PFSK-1 (cell line): Measurements from ENCODE around the gene APOBEC3G.

ENCODE experiments used
- FOXP2 ChIP-seq: optimal IDR thresholded peaks from 2 replicates; pipeline ENCODE3; 2011; ENCODE audit warnings: borderline replicate concordance, control low read depth, inconsistent platforms; ENCODE audit not compliant: insufficient read depth; ENCODE audit errors: extremely low read length, extremely low read depth
- POLR2AphosphoS5 ChIP-seq: IDR thresholded peaks from 2 replicates; pipeline ENCODE4 v1.6.1; 2012; ENCODE audit warnings: low read depth, mild to moderate bottlenecking, control low read depth, low read length, moderate library complexity
- REST ChIP-seq, 2 experiments: IDR thresholded peaks; 2 replicates each; pipeline versions ENCODE4 v1.6.1 to v1.8.0; 2011 to 2012; ENCODE audit warnings: low read depth in 2 of 2, low read length in 2 of 2, control low read depth in 1 of 2, inconsistent platforms in 1 of 2, mild to moderate bottlenecking in 1 of 2, moderate library complexity in 1 of 2; ENCODE audit not compliant: insufficient read depth in 1 of 2
- TAF1 ChIP-seq: IDR thresholded peaks from 2 replicates; pipeline ENCODE4 v1.6.1; 2012; ENCODE audit warnings: low read length, control low read depth, borderline replicate concordance; ENCODE audit not compliant: insufficient read depth

GRCh38 chr22:39133871-39134270, 56.8 kb downstream of the APOBEC3G start:
- TF ChIP-seq POLR2AphosphoS5 (no peak), REST (IDR thresholded peaks at IDR 0.05; ENCODE audit: insufficient read depth in 1 of 2, low read depth in 2 of 2, low read length in 2 of 2) (no peak), FOXP2 (no peak), TAF1 (no peak)
